Kidney capillary endothelial cell (primary cell): ENCODE measurements around the gene ALOX12.
A peak's percentile ranks its signal among the peaks of the same experiment; 100 is the strongest.

Experiments
- DNase-seq: peaks from one replicate; pipeline ENCODE4 v3.0.0-alpha.2; 2018; ENCODE audit warnings: low spot score

ALOX12 gene

DNA sequence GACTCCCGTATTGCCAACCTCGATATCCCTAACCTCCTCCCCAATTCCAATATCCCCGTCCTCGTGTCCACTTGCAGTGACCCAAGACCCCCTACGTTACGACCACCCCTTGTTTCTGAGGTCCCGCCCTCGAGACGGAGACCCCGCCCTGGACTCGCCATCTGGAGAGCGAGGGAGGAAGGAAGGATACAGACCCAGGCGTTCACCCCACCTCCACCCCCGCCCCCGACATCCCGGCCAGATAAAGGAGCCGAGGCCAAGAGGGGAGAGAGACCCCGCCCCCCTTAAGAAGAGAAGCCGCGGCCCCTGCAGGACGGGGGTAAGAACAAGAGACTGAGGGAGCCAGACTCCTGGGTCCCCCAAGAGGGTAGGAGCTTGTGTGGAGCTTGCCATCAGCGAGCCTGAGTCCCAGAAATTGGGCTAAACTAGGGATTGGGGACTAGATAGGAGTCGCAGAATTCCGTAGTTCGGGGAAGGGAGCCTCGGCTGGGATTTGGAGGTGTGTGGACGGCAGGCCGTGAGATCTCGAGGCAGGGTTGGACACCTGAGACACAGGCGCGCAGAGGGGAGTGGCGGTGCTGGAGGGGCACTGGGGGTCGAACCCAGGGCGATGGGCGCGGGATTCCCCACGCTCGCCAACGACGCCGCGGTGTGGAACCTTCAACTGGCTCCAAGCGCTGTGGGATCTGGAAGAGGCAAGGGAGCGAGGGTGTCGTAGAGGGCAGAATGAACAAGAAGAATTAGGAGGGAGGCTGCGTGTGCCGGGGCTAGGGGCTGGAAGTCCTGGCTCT lies 27.1 kb downstream of the ALOX12 start, which contains the start of gene BCL6B:
TSS of gene BCL6B (plus strand) at position 270 of the 791 bp plus-strand sequence. CDS start 622 bp downstream, outside the sequence.
- peak; percentile 62 for DNase-seq

DNA sequence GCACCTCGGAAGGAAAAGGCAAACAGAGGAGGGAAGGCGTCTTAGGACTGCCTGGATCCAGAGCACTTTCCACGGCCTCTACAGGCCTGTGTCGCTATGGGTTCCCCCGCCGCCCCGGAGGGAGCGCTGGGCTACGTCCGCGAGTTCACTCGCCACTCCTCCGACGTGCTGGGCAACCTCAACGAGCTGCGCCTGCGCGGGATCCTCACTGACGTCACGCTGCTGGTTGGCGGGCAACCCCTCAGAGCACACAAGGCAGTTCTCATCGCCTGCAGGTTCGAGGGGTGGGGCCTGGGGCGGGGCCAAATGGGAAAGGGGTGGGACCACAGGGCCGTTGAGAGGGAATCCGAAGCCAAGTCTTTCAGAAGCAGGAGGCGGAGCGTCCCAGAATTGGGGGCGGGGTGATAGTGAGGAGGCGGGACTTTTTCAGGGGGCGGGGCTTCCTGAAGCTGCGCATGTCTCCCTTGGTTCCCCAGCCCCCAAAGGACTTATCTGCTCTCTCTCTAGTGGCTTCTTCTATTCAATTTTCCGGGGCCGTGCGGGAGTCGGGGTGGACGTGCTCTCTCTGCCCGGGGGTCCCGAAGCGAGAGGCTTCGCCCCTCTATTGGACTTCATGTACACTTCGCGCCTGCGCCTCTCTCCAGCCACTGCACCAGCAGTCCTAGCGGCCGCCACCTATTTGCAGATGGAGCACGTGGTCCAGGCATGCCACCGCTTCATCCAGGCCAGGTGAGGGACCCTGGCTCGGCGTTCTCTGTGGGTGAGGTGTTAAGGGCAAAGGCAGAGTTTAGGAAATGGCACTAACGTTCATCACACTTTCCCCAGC lies 27.9 kb downstream of the ALOX12 start:
- DNase-seq = peak; percentile 96

DNA sequence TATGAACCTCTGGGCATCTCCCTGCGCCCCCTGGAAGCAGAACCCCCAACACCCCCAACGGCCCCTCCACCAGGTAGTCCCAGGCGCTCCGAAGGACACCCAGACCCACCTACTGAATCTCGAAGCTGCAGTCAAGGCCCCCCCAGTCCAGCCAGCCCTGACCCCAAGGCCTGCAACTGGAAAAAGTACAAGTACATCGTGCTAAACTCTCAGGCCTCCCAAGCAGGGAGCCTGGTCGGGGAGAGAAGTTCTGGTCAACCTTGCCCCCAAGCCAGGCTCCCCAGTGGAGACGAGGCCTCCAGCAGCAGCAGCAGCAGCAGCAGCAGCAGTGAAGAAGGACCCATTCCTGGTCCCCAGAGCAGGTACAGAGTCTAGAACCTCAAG lies 28.5 kb downstream of the ALOX12 start:
- DNase-seq = no peak

DNA sequence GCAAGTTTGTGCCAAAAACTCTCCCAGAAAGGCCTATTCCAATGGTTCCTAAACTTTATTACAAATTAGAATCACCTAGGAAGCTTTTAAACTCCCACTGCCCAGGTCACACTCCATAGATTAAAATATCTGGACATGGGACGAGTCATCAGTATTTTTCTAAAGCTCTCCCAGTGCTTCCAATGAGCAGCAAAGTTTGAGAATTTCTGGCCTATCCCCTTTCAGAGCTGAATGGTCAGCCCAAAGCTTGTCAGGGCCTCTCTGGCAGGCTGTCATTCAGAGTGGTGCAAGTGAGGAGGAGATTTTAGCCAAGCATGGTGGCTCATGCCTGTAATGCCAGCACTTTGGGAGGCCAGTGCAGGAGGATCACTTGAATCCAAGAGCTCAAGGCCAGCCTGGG lies 29.4 kb downstream of the ALOX12 start:
- no peak for DNase-seq

DNA sequence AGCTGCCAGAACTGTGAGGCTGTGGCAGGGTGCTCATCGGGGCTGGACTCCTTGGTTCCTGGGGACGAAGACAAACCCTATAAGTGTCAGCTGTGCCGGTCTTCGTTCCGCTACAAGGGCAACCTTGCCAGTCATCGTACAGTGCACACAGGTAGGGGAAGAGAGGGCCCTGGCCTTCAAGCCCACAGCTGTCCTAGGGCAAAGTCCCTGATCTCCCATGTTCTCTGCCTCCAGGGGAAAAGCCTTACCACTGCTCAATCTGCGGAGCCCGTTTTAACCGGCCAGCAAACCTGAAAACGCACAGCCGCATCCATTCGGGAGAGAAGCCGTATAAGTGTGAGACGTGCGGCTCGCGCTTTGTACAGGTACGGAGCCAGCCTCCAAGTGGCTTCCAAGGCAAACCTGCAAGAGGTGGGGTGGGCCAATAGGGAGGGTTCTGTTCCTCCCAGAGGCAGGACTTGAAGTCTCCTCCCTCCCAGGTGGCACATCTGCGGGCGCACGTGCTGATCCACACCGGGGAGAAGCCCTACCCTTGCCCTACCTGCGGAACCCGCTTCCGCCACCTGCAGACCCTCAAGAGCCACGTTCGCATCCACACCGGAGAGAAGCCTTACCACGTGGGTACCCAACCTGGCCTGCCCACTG lies 30.7 kb downstream of the ALOX12 start:
- DNase-seq = no peak

DNA sequence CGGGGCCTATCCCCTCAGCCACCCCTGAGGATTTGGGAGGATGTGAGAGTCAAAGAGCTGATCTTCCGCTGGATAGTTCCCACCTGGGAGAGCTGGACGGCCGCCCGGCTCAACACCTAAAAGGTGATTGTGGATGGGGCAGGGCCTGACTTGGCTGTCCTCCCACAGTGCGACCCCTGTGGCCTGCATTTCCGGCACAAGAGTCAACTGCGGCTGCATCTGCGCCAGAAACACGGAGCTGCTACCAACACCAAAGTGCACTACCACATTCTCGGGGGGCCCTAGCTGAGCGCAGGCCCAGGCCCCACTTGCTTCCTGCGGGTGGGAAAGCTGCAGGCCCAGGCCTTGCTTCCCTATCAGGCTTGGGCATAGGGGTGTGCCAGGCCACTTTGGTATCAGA lies 31.5 kb downstream of the ALOX12 start:
- DNase-seq = no peak

DNA sequence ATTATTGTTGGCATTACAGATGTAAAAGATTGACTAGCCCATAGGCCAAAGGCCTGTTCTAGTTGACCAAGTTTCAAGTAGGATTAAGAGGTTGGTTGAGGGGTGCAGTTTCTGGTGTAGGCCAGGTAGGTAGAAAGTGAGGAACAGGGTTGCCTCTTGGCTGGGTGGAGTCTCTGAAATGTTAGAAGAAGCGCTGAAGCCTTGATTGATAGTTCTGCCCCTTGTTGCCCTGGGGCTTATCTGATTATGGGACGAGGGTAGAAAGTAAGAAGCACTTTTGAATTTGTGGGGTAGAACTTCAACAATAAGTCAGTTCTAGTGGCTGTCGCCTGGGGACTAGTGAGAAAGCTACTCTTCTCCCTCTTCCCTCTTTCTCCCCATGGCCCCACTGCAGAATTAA lies 33.2 kb downstream of the ALOX12 start:
- DNase-seq = no peak

DNA sequence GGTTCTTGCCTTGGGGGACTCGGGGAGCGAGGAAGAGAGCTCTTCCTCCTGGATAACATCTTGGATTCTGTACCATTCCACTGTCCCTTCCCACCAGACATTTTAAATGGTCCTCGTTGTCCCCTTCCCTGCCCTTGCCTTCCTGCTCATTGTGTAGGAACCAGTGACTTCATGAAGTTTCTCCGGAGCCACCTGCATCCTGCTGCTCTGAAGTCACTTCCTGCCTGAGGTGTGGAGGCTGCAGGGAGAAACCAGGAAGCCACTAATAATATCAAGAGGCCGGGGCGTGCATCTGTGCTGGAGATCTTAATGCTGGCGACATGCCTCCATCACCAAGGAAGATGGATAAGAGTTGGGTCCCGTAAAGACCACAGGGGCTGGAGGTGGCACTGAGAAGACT lies 33.8 kb downstream of the ALOX12 start:
- peak; percentile 91 for DNase-seq

DNA sequence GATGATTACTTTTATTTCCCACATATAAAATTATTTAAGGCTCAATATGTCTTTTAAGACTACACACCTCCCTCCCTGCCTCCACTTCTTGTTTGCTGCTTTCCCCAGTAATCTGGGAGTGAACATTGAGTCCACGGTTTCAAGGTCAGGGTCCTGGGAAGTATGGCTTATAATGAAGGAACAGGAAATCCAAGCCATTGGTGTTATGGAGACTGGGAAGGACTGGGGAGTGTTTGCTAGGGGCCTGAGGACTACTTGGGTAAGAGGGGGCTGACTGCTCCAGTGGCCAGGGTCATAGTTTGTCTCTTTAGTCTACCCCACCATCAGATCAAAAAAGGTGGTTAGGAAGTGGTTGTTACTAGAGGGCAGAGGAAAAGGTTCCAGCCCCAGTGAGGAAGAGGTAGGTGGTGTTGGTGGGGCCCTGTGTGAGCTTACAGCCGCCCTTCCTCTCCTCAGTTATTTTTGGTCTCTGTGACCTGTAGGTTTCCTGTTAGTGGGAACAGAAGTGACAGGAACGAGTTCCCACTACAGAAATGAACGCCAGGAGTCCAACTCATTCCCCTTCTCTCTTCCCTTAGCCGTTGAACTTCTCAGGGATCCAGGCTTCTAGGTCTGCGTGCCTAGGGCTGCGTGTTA lies 39.2 kb downstream of the ALOX12 start:
- peak; percentile 73 for DNase-seq

DNA sequence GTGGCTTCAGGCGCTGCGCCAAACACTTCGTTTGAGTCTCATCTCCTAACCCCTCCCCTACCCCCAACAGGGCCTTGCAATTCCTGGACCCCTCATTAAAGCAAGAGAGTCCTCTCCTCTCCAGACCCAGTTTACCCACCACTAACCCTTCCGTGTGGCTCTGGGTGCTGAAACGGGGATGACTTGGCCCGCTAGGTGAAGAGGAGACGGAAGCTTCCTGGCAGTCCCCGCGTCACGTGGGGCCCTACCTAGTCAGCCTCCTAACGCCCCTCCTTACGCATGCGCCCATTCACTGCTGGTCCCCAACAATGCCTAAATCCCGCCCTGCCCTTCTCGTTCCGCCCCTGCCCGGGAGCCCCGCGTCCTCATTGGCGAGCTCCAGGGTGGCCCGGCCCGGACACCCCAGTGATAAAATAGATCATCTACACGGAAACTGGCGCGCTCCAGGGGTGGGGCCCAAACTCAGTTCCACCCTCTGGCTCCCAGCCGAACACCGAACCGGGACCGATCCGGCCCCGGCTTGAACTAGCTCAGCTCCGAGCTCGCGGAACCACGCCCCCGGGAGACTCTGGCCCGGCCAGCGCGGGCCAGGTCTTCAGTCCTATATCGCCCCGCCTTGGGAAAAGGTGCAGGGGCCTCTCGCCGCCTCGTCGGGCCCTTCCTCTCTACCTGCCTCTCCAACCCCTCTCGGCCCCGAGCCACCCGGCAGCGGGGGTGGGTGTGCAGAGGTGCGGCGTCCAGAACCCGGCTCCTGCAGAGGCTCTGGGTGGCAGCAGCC lies 39.9 kb downstream of the ALOX12 start, which contains the start of gene SLC16A13:
TSS of gene SLC16A13 (plus strand) at position 425 of the 778 bp plus-strand sequence. CDS start 368 bp downstream, outside the sequence.
- peak; percentile 93 for DNase-seq

DNA sequence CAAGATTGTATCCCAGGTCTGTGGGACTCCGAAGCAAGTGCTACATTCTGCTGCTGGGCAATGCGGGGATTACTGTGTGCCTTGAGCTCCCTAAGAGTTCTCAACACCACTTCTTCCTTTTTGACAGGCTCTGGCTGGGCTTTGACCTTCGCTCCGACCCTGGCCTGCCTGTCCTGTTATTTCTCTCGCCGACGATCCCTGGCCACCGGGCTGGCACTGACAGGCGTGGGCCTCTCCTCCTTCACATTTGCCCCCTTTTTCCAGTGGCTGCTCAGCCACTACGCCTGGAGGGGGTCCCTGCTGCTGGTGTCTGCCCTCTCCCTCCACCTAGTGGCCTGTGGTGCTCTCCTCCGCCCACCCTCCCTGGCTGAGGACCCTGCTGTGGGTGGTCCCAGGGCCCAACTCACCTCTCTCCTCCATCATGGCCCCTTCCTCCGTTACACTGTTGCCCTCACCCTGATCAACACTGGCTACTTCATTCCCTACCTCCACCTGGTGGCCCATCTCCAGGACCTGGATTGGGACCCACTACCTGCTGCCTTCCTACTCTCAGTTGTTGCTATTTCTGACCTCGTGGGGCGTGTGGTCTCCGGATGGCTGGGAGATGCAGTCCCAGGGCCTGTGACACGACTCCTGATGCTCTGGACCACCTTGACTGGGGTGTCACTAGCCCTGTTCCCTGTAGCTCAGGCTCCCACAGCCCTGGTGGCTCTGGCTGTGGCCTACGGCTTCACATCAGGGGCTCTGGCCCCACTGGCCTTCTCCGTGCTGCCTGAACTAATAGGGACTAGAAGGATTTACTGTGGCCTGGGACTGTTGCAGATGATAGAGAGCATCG lies 42.4 kb downstream of the ALOX12 start:
- DNase-seq = no peak

DNA sequence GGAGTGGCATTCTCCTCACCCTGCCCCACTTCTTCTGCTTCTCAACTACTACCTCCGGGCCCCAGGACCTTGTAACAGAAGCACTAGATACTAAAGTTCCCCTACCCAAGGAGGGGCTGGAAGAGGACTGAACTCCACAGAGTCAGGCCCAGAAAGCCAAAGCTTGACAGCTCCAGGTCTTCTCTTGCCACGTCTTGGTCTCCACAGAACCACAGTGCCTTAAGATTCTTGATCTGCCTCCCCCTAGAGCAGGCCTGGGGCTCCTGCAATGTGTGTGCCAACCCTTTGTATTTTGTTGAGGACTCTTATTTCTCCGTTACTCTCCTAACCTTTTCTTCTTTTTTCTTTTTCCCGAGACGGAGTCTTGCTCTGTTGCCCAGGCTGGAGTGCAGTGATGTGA lies 44.0 kb downstream of the ALOX12 start:
- no peak for DNase-seq

DNA sequence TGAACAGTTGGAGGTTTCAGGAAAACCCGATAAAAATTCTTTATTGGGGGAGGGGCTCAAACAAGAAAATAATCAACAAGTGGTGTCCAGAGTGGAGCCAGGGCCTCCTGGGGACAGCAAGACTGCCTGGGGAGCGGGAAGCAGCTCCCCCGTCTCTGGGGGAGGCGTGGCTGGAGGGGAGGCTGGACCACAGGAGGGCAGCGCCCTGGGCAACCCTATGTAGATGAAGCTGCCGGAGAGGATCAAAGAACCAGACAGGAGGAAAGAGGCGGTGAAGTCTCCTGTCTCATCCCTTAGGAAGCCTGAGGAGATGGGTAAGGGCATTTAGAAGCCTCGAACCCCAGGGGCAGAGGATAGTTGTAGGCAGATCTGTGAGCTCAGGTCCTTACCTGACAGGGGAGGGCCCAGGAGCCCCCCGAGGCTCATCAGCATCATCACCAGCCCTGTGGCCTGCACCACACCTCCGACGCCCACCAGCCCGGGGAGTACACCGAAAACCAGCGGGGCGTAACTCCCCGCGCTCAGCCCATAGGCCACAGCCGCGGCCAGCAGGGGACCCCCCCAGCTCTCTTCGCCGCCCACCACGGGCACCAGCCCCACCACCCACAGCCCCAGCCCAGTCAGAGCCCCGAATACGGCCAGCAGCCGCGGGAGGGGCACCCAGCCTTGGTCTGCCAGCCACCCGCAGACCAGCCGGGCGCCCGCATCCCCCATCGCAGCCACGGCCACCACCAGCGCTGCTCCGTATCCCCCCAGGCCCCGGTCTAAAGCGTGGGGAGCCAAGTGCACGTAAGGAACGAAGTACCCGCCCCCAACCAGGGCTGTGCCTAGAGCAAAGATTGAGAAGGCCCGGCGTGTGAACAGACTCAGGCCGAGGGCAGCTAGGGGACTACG lies 46.0 kb downstream of the ALOX12 start:
- DNase-seq = no peak

DNA sequence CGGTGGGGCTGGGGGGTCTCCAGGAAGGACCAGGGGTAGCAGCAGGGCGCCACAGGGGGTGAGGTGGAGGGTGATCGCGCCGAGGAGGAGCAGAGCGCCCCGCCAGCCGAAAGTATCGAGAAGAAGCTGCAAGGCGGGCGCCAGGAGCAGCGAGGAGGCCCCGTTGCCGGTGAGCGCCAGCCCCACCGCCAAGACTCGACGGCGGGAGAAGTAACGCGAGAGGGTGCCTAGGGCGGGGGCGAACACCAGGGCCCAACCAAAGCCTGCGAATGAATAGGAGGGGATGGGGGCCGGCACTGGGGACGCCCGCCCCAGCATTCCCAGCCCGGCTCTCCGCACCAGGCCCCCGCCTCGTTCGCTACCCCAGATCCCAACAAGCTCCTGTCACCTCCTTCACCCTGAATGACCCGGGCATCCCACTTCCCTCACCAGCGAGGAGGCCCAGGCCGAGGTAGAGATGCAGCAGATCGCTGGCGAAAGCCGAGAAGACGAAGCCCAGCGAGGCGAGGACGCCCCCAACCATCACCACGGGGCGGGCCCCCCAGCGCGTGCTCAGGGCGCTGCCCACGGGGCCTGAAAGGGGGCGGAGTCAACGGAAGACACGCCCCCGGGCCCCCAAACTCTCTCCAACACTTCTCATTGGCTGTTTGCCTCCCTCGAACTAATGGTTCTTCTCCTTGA lies 46.8 kb downstream of the ALOX12 start:
- DNase-seq = no peak

DNA sequence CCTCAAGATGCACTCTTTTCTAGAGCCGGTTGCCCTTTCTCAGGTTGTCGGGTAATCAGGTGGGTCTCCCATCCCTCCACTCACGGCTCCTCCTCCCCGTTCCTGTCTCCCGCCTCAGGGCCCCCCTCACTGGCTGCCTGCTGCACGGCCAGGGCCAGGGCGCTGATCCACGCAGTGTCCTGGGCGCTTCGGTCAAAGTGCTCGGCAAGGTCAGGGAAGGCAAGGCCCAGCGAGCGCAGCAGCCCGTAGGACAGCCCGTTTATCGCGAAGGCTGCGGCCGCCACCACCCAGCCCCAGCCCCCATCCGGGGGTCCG lies 47.3 kb downstream of the ALOX12 start:
- no peak for DNase-seq

DNA sequence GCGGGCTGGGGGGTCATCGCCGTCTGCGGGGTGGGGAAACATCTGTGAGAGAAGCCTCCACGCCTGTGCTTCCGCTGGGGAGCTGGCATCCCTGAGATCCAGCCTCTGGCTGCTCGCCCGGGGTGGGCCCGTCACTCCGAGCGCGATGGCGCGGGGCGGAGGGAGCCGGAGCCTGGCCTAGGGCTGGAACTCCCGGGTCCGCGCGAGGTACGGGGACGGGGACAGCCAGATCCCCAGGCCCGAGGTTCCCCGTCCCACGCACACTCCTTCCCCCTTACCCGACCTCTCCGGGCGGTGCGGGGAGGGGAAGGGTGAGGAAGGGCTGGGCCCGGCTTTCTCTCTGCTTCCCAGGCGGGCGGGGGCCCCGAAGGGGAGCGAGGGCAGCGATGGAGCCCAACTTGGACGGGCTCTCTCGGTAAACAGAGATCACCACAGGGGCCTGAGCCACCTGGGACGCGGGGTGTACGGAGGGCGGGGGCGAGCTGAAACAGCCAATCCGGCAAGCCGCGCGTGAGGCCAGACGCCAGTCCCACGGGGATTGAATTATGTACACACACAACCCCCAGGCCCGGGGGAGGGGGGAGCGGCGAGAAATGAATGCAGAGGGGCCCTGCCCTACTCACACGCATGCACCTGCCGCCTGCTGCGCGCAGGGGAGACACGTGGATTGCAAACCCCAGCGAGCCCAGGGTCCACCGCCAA lies 47.8 kb downstream of the ALOX12 start, which contains the start of gene SLC16A11:
TSS of gene SLC16A11 (minus strand) at position 596 of the 702 bp plus-strand sequence. CDS start at position 17, 579 bp downstream.
- no peak for DNase-seq

DNA sequence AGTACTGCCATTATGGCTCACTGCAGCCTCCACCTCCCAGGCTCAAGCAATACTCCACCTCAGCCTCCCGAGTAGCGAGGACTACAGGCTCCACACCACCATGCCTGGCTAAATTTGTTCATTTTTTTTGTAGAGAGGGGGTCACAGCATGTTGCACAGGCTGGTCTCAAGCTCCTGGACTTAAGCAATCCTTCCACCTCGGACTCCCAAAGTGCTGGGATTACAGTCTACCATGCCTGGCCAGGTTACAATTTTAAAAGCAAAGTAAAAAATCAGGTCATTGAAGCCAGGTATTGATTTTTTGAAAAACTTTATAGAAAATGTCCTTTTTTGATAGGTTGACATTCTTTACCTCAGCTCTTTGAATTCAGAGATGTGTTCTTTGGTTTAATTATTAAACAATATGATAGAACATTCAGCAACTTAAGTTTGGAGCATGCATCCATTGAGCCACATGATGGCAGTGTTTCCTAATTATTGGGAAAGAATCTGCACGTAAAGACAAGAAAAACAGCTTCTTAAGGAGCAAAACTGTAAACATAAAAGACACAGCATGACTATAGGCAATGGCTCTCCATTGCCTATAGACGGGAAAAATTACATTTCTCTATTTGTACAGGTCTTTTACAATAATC lies 49.8 kb downstream of the ALOX12 start:
- peak; percentile 82 for DNase-seq
